Measurements from ENCODE around the gene RWDD3.

The RWDD3 gene

DNA sequence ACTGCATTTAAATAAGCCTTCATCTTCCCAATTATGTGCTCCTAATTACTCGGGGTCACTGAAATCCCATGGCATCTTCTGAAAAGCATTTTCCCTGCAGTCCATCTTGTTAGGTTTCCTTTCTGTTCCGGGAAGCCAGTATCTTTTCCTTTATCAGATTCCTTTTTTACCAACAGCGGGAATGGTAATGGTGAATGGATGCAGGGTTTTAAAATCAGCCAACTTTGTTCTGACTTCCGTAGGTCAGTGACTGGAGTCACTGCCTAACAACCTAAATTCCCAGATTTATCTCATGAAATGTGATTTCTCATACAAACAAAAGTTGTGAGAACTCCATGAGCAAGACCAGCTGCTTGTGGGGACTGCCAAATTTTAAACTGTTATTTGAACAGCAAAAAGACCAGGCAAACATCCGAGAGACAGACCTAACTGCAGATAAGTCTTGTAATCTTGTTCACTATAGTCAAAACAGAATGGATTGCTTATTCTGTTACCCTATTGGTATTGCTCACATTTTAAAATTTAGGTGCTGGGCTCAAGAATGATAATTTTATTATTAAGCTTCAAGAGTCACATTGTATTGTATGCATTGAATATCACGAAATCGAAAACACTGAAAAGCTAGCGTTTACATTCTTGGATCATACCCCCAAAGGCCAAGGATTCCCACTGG lies 1.2 kb upstream of the RWDD3 start (continued):
- TF ChIP-seq ZNF404 (tag by site-specific recombination; IDR thresholded peaks at IDR 0.05), result no peak

DNA sequence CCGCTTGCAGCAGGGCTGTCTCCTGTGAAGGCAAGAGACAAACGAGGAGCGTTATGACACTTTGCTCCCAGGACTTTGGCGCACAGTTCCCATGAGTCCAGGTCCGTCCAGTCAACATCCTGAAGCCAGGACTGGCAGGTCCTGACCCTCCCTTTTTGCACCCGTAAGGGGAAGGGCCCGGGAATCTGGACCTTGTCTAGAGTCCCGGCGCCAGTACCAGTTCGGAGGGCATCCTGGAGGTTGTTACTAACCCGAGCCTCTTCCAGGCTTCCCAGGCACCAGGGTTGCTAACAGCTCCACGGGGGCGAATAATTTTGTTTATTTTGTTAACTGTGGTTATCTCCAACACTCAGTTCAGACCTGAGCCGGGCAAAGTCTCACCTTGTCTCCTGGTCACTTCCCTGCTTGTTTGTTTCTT lies 682 bp upstream of the RWDD3 start:
- peaks cover 0 to 13% of the 10 kb centered on the region in 2 experiments; a peak in 1 of 3 replicates for H3K36me3 ChIP-seq (ENCODE audit: control insufficient read depth in 2 of 2, insufficient read depth in 1 of 2, low read length in 2 of 2)
- ChIA-PET CTCF (interaction anchor here (0.6 to 2.2 kb wide), 31 partner anchors 9 to 1383 kb away, joined by 3 to 30 read pairs (median 5); partner anchors contain the start of genes ALG14 and TLCD4), POLR2A (interaction anchor here (0.7 to 1.6 kb wide), 16 partner anchors 10 to 190 kb away, joined by 3 to 31 read pairs (median 4); partner anchors contain the start of genes ALG14 and TLCD4)
- H3K27ac ChIP-seq (ENCODE audit: extremely low read depth, low read depth, low read length), result peak overlapping the region; percentile 4; the same call in 1 of the 2 replicates
- peak overlapping the region; percentile 46 for H3K4me3 ChIP-seq (ENCODE audit: low read depth, low read length)
- no peaks in the 10 kb centered on the region for H3K4me1 ChIP-seq (ENCODE audit: control insufficient read depth, insufficient read depth, low read length)
- TF ChIP-seq ZBTB20 (tag by site-specific recombination; IDR thresholded peaks at IDR 0.05) (peak; percentile 86), ZNF335 (tag by site-specific recombination; conservative IDR thresholded peaks at IDR 0.05) (peak; percentile 20)
- TF ChIP-seq, protein P1, sequence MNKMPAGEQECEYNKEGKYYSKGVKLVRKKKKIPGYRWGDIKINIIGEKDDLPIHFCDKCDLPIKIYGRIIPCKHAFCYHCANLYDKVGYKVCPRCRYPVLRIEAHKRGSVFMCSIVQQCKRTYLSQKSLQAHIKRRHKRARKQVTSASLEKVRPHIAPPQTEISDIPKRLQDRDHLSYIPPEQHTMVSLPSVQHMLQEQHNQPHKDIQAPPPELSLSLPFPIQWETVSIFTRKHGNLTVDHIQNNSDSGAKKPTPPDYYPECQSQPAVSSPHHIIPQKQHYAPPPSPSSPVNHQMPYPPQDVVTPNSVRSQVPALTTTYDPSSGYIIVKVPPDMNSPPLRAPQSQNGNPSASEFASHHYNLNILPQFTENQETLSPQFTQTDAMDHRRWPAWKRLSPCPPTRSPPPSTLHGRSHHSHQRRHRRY (tag by site-specific recombination; IDR thresholded peaks at IDR 0.05), result no peak
- TF ChIP-seq, protein P2, sequence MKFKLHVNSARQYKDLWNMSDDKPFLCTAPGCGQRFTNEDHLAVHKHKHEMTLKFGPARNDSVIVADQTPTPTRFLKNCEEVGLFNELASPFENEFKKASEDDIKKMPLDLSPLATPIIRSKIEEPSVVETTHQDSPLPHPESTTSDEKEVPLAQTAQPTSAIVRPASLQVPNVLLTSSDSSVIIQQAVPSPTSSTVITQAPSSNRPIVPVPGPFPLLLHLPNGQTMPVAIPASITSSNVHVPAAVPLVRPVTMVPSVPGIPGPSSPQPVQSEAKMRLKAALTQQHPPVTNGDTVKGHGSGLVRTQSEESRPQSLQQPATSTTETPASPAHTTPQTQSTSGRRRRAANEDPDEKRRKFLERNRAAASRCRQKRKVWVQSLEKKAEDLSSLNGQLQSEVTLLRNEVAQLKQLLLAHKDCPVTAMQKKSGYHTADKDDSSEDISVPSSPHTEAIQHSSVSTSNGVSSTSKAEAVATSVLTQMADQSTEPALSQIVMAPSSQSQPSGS (tag by site-specific recombination; IDR thresholded peaks at IDR 0.05; ENCODE audit: low read depth), result no peak
- H3K9me3 ChIP-seq (ENCODE audit: control insufficient read depth, insufficient read depth, low read depth, low read length), result no peaks in the 10 kb centered on the region

DNA sequence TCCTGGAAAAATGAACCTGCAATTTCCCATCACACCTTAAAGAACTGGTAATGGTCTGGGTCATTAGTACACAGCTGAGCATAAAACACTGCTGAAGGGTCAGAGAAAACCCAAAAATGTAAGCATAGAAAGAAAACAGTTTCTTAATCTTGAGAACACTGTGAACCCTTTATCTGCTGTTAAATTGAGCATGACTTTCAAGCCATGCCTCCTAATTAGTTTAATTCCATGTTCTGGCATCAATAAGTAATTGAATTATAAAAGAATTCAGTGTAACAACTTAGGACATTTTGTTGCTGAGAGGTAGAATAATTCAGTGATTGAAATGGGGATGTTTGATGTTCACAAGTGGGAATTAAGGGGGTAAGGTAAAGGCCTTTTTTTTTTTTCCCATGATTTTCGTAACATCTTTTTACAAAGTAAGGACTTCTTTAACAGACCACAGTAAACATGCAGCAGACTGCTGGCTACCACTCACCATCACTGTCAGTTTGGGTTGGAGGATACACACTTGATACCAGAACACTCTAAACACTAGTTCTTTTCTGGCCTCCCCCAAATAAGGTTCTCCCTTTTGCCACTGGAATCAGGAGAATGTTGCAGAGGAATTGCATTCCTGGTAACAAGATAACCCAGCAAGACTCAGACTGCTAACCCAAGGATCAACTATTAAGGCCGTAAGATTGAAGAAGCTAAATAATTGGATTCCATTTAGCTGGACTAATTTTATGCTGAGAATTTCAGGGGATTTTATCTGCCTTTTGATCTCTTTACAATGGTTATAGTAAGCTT lies 3.0 kb downstream of the RWDD3 start:
- H3K4me3 ChIP-seq (ENCODE audit: low read depth, low read length), result no peak overlapping the region
- CTCF ChIA-PET, result interaction anchor here (0.5 to 3.0 kb wide), 2 partner anchors 137 to 153 kb away, joined by 4 to 11 read pairs; no protein-coding TSS in a partner anchor
- TF ChIP-seq ZNF624 (tag by site-specific recombination; IDR thresholded peaks at IDR 0.05) (no peak), ZNF558 (tag by site-specific recombination; IDR thresholded peaks at IDR 0.05) (no peak), GFI1B (tag by site-specific recombination; IDR thresholded peaks at IDR 0.05) (no peak), YY2 (tag by site-specific recombination; IDR thresholded peaks at IDR 0.05) (no peak), ZNF423 (tag by site-specific recombination; IDR thresholded peaks at IDR 0.05) (no peak), ZNF404 (tag by site-specific recombination; IDR thresholded peaks at IDR 0.05) (no peak), ZNF112 (tag by site-specific recombination; IDR thresholded peaks at IDR 0.05) (no peak), ZFP69B (tag by site-specific recombination; IDR thresholded peaks at IDR 0.05) (no peak)
- H3K4me1 ChIP-seq (ENCODE audit: control insufficient read depth, insufficient read depth, low read length), result no peaks in the 10 kb centered on the region
- POLR2A ChIA-PET, result interaction anchor here (0.6 kb wide), 1 partner anchor 98 kb away, joined by 4 read pairs; no protein-coding TSS in a partner anchor
- no peak overlapping the region for H3K27ac ChIP-seq (ENCODE audit: extremely low read depth, low read depth, low read length)
- H3K9me3 ChIP-seq (ENCODE audit: control insufficient read depth, insufficient read depth, low read depth, low read length), result no peaks in the 10 kb centered on the region
- H3K36me3 ChIP-seq (ENCODE audit: control insufficient read depth in 2 of 2, insufficient read depth in 1 of 2, low read length in 2 of 2), result peaks cover 11 to 39% of the 10 kb centered on the region in 2 experiments

DNA sequence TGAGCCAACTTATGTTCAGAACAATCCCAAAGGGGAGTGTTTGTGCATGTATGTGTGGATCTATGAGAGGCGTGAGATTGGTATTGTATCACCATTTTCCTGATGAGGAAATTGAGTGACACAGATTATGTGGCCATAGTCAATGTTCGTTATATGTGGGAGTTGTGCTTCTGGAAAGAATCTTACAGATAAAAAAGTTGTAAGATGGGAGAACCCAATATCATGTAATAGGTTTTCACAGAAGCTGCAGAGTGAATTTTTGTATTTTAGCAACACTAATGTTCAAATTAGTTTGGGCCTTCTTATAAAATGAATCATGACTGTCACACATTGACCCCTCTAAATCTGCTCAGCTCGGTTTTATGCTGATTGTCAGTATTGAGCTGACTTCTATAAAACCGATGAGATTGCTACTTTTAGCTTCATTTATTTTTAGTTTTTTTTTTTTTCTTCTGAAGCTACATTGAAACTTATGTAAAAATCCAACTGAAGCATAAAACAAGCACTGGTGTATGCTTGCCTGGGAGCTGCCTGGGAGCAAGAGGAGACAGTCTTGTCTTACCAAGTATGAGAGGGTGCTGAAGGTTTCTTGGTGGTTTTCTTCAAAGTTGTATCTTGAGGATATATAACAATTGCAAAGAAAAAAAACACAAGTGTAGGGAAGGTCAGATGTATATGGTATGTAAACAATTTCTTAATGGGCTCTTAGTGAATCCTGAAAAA lies 4.1 kb downstream of the RWDD3 start:
- POLR2A ChIA-PET, result interaction anchor here (0.7 kb wide), 1 partner anchor 150 kb away, joined by 3 read pairs; no protein-coding TSS in a partner anchor
- CTCF ChIA-PET, result interaction anchor here (0.7 to 1.5 kb wide), 3 partner anchors 154 to 196 kb away, joined by 3 read pairs; no protein-coding TSS in a partner anchor
- Histone ChIP-seq H3K9me3 (ENCODE audit: control insufficient read depth, insufficient read depth, low read depth, low read length) (peaks cover 2% of the 10 kb centered on the region; the same call in 1 of the 2 replicates), H3K36me3 (ENCODE audit: control insufficient read depth in 2 of 2, insufficient read depth in 1 of 2, low read length in 2 of 2) (peaks cover 11 to 46% of the 10 kb centered on the region in 2 experiments), H3K4me1 (ENCODE audit: control insufficient read depth, insufficient read depth, low read length) (no peaks in the 10 kb centered on the region), H3K27ac (ENCODE audit: extremely low read depth, low read depth, low read length) (no peak overlapping the region), H3K4me3 (ENCODE audit: low read depth, low read length) (no peak overlapping the region)
- TF ChIP-seq, protein P3, sequence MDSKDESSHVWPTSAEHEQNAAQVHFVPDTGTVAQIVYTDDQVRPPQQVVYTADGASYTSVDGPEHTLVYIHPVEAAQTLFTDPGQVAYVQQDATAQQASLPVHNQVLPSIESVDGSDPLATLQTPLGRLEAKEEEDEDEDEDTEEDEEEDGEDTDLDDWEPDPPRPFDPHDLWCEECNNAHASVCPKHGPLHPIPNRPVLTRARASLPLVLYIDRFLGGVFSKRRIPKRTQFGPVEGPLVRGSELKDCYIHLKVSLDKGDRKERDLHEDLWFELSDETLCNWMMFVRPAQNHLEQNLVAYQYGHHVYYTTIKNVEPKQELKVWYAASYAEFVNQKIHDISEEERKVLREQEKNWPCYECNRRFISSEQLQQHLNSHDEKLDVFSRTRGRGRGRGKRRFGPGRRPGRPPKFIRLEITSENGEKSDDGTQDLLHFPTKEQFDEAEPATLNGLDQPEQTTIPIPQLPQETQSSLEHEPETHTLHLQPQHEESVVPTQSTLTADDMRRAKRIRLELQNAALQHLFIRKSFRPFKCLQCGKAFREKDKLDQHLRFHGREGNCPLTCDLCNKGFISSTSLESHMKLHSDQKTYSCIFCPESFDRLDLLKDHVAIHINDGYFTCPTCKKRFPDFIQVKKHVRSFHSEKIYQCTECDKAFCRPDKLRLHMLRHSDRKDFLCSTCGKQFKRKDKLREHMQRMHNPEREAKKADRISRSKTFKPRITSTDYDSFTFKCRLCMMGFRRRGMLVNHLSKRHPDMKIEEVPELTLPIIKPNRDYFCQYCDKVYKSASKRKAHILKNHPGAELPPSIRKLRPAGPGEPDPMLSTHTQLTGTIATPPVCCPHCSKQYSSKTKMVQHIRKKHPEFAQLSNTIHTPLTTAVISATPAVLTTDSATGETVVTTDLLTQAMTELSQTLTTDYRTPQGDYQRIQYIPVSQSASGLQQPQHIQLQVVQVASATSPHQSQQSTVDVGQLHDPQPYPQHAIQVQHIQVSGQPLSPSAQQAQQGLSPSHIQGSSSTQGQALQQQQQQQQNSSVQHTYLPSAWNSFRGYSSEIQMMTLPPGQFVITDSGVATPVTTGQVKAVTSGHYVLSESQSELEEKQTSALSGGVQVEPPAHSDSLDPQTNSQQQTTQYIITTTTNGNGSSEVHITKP (tag by site-specific recombination; IDR thresholded peaks at IDR 0.05), result no peak
